Erythroblast (primary cell): ENCODE results near the gene PRKCZ.

Source experiments
- DNase-seq, 2 experiments: peaks; one replicate each; lab custom pipeline; 2025; lab: John Stamatoyannopoulos, UW
- GATA1 ChIP-seq: IDR thresholded peaks from 2 replicates; pipeline ENCODE4 v1.6.1; 2011; ENCODE audit warnings: low read depth, mild to moderate bottlenecking, control low read depth, low read length, moderate library complexity
- POLR2A ChIP-seq: IDR thresholded peaks from 2 replicates; pipeline ENCODE4 v1.6.1; 2011; ENCODE audit warnings: mild to moderate bottlenecking, low read length

Gene PRKCZ

DNA sequence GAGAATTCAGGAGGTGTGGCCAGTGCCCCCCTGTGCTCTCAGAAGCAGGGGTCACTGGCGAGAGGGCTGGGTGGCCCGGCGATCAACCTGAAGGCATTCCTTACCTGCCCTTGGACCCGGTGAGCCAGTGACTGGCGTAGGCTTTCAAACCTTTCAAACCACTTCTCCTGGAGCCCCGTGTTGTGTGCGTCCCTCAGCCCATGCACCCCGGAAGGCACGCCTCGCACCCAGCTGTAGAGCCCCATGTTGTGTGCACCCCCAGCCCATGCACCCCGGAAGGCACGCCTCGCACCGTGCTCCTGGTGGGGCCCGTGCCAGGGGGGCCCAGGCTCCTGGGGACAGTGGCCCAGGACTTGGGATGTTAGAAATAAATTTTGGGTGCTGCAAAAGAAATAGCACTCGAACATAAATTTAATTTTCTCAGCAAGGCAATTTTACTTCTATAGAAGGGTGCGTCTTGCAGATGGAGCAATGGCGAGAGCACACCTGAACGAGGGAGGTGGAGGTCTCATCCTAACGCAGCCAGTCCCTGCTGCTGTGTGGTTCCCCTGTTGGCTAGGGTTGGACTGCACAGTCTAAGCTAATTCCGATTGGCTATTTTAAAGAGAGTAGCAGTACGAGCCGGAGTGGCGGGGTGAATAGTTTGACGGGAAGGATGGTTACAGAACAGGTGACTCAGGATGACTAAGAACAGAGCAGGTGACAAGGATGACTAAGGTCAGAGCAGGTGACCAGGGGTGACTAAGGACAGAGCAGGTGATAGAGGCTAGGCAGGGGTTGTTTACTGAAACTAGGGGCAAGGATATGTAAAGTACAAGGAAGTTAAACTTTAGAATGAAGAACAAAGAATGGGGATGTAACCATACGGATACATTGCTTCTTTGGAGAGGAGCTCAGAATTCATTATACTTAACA, 47.4 kb downstream of the PRKCZ start:
- TF ChIP-seq GATA1 (no peak), POLR2A (no peak)
- DNase-seq, result no peak

DNA sequence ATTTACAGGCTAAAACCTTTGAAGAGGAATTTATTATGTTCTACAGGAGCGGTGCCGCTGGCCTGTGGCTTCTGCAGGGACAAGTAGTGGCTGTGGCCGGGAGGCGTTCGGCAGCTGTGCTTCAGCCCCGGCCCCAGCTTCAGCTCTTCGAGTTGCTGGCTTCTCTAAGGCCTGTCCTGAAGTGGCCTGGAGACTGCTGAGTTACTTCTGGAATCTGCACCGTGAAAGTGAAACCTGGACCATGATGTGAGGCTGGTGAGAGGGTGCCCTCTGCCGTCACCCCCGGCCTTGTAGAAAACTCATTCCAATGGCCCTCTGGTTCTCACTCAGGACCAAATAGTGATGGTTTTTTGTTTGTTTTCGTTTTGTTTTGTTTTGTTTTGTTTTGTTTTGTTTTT, 48.1 kb downstream of the PRKCZ start:
- DNase-seq, result no peak
- no peak for TF ChIP-seq GATA1
- no peak for TF ChIP-seq POLR2A

DNA sequence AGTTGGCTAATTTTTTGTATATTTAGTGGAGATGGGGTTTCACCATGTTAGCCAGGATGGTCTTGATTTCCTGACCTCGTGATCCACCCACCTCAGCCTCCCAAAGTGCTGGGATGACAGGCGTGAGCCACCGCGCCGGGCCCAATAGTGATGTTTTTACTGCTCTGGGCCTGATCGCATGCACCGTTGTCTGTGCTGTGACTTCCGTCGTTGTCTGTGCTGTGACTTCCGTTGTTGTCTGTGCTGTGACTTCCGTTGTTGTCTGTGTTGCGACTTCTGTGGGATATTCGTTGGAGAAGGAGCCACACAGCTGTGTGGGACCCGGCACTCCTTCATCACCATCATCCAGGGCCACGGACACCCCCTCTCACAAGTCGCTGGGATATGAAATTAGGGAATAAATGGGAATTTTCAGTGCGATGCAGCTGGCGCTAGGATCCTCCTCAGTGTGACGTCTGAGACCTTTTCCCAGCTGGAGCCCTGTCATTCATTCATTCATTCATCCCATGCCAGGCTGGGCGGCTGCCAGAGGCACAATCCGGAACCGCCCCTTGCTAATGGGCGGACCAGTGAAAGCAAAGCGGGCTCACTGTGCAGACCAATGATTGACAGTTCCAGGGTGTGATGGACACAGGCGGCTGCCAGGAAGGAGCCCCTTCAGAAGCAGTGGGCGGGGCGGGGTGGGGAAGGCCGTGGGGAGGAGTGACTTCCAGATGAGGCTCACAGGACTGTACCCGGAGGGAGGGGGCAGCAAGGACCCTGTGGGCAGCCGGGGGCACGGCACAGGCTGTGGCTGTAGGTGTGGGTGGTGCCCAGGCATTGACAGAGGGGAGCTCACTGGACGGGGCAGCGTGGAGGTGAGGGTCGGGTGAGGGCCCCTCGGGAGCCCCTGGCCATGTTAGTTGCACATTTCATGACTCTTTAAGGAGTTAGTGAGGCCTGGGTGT, 48.9 kb downstream of the PRKCZ start:
- TF ChIP-seq GATA1 (no peak), POLR2A (no peak)
- DNase-seq, result no peak

DNA sequence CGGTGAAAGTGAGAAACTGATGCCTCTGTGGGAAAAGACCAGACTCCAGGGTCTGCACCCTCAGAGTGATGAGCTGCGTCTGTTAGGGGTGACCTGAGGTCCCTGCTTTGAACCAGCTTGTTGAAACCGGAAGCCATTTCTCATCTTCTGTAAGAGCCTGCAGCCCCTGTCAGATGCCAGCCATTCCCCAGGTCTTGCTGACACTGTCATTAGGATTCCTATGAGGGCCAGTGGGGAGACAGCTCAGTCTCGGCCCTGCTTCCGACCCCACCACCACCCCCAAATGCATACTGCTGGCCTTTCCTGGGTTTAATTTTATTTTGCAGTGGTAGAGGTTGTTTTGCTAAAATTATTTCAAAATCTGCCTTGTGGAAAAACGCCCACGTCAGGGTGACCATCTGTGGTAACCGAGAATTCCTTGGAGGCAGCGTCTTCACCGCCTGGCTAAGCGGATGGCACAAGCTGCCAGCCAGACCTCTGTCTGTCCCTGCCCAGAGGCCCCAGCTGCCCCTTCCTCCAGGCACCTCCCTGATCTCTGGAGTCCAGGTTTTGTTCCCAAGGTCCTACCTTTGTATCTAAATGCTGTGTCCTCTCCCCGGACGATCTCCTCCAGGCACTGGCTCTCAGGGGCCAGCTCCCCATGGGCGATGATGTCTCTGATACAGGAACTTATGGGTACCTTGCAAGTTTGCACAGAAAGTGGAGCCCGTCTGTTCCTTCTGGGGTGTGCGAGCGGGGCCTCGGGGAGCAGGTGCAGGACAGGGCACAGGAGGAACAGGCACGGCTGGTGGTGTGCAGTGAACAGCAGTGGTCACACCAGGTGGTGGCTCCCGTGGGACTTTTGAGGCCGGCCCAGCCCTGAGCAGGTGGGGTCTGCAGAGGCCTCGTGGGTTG, 49.9 kb downstream of the PRKCZ start:
- TF ChIP-seq POLR2A (no peak), GATA1 (no peak)
- no peak for DNase-seq

DNA sequence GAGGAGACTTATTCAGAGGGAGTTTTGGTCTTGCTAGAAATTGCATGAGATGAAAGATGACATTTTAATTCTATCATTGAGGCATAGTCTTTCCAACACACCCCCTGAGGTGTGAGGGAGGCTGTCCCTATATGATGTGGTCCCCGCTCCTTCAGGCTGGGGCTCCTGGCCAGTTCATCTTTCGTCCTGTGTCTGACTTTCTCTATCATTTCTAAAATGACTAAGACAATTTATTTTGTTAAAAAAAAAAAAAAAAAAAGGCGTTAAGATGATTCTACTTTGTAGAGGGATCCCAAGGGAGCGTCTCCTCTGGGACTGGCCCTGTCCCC, 50.5 kb downstream of the PRKCZ start:
- no peak for DNase-seq
- TF ChIP-seq GATA1, result no peak
- no peak for TF ChIP-seq POLR2A

DNA sequence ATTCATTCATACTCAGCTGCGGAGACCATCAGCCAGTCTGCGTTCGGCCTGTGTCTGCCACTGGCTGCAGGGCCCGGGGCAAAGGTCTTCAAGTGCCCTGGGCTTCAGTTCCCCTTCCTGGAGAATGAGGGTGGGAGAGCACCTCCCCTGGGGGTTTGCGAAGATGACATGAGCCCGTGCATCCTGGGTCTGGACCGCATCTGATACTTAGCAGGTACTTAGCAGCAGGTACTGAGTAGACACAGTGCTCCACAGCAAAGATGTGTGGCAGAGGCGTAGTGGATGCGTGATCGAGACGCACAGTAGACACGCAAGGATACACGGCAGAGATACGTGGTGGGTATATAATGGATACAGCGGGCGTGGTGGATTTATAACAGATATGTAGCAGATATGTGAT, 51.3 kb downstream of the PRKCZ start:
- DNase-seq, result no peak
- no peak for TF ChIP-seq GATA1
- no peak for TF ChIP-seq POLR2A

DNA sequence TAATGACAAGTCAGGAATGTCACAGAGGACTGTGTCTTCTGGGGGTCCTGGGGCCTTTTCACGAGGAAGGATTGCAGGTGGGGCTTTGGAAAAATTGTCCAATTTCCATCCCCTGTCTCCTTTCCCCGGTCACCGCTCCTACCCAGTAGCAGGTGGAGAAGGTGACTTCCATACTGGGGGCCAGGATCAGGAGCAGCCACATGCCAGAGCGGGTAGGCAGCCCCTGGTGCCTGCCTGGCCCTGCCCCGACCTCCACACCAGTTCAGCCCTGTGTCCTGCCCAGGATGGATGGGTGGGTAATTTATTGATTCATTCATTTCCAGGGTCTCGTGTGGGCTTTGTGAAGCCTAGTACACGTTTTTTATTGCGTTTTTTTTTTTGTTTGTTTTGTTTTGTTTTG, 51.7 kb downstream of the PRKCZ start:
- TF ChIP-seq GATA1, result no peak
- no peak for TF ChIP-seq POLR2A
- DNase-seq, result no peak

DNA sequence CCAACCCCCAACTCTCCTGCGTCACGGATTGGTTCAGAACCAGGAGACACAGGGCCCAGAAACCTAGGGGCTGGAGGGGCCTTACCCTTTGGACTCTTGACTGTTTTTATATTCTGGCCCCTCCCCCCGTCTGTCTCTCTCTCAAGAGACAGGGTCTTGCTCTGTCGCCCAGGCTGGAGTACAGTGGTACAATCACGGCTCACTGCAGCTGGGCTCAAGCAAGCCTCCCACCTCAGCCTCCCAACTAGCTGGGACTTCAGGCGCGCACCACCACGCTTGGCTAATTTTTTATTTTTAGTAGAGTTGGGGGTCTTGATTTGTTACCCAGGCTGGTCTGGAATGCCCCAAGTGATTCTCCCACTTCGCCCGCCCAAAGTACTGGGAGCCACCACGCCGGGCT, 52.5 kb downstream of the PRKCZ start:
- no peak for DNase-seq
- TF ChIP-seq POLR2A, result no peak
- no peak for TF ChIP-seq GATA1

DNA sequence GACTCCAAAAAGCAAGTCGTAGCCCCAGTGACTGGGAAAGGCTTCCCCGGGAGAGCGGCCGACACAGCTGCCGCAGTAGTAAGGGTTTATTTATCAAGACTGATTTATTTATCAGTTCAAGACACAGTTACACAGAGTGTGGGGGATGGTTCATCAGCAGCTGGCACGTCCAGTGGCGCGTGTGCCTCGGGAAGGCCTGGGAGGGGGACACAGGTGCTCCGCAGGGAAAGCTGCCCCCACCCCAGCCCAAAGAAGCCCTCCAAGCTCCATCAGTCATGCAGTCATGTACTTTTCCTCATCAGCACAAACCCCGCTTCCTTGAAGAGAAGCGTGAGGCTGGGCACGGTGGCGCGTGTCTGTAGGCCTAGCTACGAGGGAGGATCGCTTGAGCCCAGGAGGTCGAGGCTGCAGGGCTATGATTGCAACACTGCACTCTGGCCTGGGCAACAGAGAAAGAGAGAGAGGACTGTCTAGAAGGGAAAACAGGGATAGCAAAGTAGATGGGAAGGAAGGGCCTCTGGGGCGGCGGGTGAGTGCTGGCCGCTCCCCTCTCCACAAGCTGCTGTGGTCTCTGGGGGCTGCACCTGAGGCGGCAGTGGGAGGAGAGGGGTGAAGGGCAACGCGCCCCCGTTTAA, 53.2 kb downstream of the PRKCZ start:
- TF ChIP-seq GATA1 (no peak), POLR2A (no peak)
- DNase-seq, result no peak

DNA sequence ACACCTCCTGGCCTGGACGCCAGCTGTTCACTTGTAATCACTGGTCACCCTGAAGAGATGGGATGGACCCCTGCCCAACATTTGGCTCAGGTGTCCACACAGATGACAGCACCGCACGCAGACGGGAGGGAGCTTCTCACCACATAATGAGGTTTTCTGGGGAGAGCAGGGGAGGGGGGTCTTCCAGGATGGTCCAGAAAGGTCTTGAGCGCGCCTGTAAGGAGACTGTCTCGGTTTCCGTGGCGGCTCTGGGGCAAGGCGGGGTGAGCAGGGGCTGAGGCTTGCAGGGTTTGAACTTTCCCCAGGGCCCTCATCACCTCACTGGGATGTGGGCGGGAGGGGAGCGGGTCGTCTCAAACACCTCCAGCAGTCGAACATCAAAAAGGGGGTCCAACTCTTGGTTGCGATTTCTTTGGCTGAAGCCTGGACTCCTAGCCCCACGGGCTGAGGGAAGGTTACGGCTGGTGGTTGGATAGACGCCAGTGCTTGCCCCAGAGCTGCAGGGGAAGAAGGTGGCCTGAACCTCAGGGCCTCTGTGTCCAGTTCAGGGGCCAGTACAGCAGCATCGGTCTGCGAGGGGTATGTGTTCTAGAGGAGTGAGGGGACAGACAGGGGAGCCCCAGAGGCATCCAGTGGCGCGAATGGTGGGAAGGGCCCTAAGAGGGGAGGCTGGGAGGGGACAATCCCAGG, 53.8 kb downstream of the PRKCZ start:
- TF ChIP-seq POLR2A, result no peak
- TF ChIP-seq GATA1, result no peak
- DNase-seq, result no peak

DNA sequence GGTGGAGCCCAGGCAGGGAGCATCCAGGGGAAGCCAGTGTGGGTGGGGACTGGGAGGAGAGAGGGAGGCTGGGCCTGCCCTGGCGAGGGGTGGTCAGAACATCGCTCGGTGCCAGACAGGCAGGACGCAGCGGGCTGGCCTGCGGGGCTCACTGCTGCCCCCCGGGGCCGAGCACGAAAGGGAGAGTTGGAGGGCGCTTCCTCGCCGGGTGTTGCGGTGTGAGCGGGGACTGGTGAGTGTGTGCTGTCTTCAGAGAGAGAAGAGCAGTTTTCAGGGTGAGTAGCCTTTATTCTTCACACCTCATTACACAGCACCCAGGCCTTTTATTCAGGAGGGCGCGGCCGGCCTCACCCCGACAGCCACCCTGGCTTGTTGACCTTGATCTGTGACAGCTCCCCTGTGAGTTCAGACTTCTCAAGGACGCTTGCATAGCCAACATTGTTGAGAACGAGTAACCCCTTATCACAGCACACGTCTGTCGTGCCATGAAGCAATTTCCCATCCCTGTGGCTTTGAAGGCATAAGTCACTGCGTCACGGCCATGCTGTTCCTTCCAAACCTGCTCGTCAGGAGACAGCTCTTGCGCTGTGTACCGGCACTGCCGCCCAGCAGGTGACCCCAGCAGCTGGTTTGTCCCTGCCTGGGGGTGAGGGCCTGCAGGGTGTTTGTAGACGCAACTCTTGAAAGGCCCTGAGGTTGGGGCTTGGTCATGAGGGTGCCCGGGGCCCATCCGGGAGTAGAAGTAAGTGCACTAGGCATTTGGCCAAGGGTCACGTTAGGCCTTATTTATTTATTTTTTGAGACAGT, 54.6 kb downstream of the PRKCZ start:
- DNase-seq, result no peak
- no peak for TF ChIP-seq POLR2A
- TF ChIP-seq GATA1, result no peak
